ENCODE data around the gene SDK1. TPM values are rescaled to one million over a fixed set of nuclear protein-coding genes. Genes with fewer than 3 reads are reported as not detected.

SDK1 gene
- total RNA-seq, 2 donors from 2014 or later: 1.3 to 2.6 TPM

DNA sequence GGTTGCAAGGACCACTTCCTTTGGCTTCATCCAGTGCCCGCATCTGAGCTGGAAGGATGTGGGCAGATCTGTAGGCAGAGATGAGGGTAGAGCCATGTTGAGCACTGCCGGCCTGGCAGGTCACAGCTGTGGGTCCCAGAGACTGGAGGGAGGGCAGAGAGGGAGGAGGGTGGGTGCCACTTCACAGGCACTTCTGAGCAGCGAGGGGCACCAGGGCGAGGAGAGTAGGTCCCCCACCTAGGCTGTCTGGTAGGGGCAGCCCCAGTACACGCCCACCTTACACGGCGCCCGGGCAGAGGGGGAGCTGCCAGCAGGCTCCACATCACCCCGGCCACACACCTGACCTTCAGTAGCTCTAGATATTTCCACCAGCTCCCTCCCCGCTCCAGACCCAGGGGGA, 908.1 kb downstream of the SDK1 start:
- H3K4me3 ChIP-seq: no peak overlapping the region
- H3K27me3 ChIP-seq: no peaks in the 10 kb centered on the region
- H3K9ac ChIP-seq (ENCODE audit: low read depth in 2 of 2, low read length in 2 of 2): no peak overlapping the region
- H3K9me3 ChIP-seq: no peaks in the 10 kb centered on the region
- H3K27ac ChIP-seq: no peak overlapping the region
- no peak for DNase-seq
- H3K4me1 ChIP-seq: no peaks in the 10 kb centered on the region
- no peaks in the 10 kb centered on the region for H3K36me3 ChIP-seq
- intact Hi-C loops (cut with DNase I): no loop called here
- TF ChIP-seq, protein P1, sequence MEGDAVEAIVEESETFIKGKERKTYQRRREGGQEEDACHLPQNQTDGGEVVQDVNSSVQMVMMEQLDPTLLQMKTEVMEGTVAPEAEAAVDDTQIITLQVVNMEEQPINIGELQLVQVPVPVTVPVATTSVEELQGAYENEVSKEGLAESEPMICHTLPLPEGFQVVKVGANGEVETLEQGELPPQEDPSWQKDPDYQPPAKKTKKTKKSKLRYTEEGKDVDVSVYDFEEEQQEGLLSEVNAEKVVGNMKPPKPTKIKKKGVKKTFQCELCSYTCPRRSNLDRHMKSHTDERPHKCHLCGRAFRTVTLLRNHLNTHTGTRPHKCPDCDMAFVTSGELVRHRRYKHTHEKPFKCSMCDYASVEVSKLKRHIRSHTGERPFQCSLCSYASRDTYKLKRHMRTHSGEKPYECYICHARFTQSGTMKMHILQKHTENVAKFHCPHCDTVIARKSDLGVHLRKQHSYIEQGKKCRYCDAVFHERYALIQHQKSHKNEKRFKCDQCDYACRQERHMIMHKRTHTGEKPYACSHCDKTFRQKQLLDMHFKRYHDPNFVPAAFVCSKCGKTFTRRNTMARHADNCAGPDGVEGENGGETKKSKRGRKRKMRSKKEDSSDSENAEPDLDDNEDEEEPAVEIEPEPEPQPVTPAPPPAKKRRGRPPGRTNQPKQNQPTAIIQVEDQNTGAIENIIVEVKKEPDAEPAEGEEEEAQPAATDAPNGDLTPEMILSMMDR (IDR thresholded peaks at IDR 0.05): no peak

DNA sequence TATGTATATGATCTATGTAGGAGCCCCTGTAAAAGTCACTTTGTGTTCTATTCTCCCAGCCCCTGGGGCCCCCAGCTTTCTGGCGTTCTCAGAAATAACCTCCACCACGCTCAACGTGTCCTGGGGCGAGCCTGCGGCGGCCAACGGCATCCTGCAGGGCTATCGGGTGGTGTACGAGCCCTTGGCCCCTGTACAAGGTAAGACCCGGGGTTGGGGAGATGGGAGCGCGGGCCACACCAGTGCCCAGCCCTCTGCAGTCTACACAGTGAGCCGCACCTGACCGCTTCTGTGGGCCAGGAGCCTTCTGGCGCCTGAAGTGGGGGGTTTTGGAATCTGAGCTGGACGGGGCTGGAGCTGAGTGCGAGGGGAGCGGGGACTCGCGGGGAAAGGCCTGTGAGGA, 908.9 kb downstream of the SDK1 start:
- Histone ChIP-seq H3K9me3 (no peaks in the 10 kb centered on the region), H3K4me1 (no peaks in the 10 kb centered on the region), H3K27ac (no peak overlapping the region), H3K4me3 (no peak overlapping the region), H3K9ac (ENCODE audit: low read depth in 2 of 2, low read length in 2 of 2) (no peak overlapping the region), H3K27me3 (no peaks in the 10 kb centered on the region), H3K36me3 (no peaks in the 10 kb centered on the region)
- TF ChIP-seq, protein P1 (IDR thresholded peaks at IDR 0.05): no peak
- no peak for DNase-seq
- intact Hi-C loops (cut with DNase I): no loop called here

DNA sequence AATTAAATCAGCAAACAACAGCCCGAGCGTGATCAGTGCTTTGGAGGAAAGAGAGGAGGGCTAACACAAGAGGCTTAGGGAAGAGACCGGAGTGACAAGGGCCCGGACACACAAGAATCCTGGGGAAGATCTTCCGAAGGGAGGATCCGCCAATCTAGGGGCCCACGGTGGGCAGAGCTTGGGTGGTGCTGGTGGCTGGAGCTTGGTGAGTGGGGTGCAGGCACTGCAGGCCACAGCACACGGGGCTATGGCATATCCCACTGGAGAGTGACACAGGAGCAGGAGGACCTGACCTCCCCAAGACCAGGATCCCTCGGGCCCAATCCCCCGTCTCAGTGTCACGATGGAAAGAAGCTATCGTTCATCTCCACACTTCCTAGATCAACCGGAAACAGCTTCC, 909.8 kb downstream of the SDK1 start:
- H3K4me3 ChIP-seq: no peak overlapping the region
- TF ChIP-seq, protein P1 (IDR thresholded peaks at IDR 0.05): no peak
- H3K36me3 ChIP-seq: no peaks in the 10 kb centered on the region
- no peaks in the 10 kb centered on the region for H3K4me1 ChIP-seq
- no peaks in the 10 kb centered on the region for H3K9me3 ChIP-seq
- no peak for DNase-seq
- no peak overlapping the region for H3K27ac ChIP-seq
- H3K27me3 ChIP-seq: no peaks in the 10 kb centered on the region
- no peak overlapping the region for H3K9ac ChIP-seq (ENCODE audit: low read depth in 2 of 2, low read length in 2 of 2)
- intact Hi-C loops (cut with DNase I): no loop called here

DNA sequence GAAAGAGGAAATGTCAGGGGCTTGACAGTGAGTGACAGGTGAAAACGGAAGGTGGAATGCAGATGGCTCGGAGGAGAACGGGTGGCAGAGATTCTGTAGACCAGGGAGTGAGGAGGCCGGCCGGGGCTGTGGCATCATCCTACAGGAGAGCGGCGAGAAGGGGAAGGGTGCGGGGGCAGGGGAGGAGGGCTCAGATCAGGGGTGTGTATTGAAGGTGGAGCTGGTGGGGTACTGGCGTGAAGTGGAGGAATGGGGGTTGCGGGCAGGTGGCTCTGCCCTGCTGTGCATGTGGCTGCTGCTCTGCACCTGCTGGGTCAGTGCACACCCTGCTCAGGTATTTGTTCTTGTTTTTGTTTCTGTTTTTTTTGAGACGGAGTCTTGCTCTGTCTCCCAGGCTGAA, 910.2 kb downstream of the SDK1 start:
- TF ChIP-seq, protein P1 (IDR thresholded peaks at IDR 0.05): no peak
- Histone ChIP-seq H3K36me3 (no peaks in the 10 kb centered on the region), H3K9ac (ENCODE audit: low read depth in 2 of 2, low read length in 2 of 2) (no peak overlapping the region), H3K4me3 (no peak overlapping the region), H3K9me3 (no peaks in the 10 kb centered on the region), H3K27me3 (no peaks in the 10 kb centered on the region), H3K4me1 (no peaks in the 10 kb centered on the region), H3K27ac (no peak overlapping the region)
- no peak for DNase-seq
- intact Hi-C loops (cut with DNase I): no loop called here

- TF ChIP-seq, protein P1 (IDR thresholded peaks at IDR 0.05): no peak
- Histone ChIP-seq H3K36me3 (no peaks in the 10 kb centered on the region), H3K4me3 (no peak overlapping the region), H3K27me3 (no peaks in the 10 kb centered on the region), H3K9me3 (no peaks in the 10 kb centered on the region), H3K4me1 (no peaks in the 10 kb centered on the region), H3K27ac (no peak overlapping the region), H3K9ac (ENCODE audit: low read depth in 2 of 2, low read length in 2 of 2) (no peak overlapping the region)
- DNase-seq: no peak
- intact Hi-C loops (cut with DNase I): no loop called here
These were observed 911.3 kb downstream of the SDK1 start for GRCh38 chr7:4212376-4212775.

Data from colonic mucosa (tissue), 4 donors.